Measurements from ENCODE around the gene FBXL15.

DNA sequence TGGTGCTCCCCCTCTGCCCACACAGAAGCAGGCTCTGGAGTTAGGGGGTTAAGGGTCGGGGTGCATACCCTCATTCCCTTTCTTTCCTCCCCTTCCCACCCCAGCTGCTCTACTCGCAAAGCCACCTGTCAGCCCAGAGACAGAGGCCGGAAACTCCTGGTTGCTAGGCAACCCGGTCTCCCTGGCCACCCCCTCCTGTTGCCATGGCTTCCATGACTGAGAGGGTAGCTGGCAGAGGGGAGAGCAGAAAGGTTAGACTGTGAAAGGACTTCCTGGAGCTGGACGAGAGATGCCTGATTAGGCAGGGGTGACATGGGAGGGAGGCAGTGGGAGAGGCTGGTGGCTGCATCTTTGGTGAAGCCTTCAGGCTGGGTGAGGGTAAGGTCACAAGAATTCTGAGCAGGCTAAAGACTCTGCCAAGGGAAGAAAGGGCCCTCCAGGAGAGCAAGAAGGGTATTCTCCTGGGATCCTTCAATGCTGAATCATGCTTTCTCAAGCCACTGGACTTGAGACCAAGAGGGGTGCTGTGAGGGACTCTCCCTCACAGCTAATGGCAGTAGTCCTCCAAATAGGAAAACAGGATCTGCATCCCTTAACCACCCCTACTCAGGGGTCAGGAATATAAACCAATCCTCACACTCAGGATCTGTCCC is 7.5 kb upstream of the FBXL15 start:
- TF ChIP-seq, protein P1, sequence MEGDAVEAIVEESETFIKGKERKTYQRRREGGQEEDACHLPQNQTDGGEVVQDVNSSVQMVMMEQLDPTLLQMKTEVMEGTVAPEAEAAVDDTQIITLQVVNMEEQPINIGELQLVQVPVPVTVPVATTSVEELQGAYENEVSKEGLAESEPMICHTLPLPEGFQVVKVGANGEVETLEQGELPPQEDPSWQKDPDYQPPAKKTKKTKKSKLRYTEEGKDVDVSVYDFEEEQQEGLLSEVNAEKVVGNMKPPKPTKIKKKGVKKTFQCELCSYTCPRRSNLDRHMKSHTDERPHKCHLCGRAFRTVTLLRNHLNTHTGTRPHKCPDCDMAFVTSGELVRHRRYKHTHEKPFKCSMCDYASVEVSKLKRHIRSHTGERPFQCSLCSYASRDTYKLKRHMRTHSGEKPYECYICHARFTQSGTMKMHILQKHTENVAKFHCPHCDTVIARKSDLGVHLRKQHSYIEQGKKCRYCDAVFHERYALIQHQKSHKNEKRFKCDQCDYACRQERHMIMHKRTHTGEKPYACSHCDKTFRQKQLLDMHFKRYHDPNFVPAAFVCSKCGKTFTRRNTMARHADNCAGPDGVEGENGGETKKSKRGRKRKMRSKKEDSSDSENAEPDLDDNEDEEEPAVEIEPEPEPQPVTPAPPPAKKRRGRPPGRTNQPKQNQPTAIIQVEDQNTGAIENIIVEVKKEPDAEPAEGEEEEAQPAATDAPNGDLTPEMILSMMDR (IDR thresholded peaks at IDR 0.05), result no peak
- TF ChIP-seq POLR2AphosphoS5 (IDR thresholded peaks at IDR 0.05), result no peak

Data from gastroesophageal sphincter (tissue), 3 donors.